Epithelial cell of proximal tubule (primary cell): ENCODE data around the gene IQCK. TPM values are rescaled to one million over a fixed set of nuclear protein-coding genes. Genes with fewer than 3 reads are reported as not detected.

Source experiments
- DNase-seq: peaks from one replicate; pipeline ENCODE4 v3.0.0-alpha.2; 2011; ENCODE audit warnings: low read depth
- H3K4me3 ChIP-seq: 2 replicates; pipeline ENCODE4 v1.5.1; 2011; ENCODE audit warnings: low read depth, mild to moderate bottlenecking, low read length
- CTCF ChIP-seq: conservative IDR thresholded peaks from 2 replicates; pipeline ENCODE4 v1.5.1; 2012; ENCODE audit warnings: low read depth, mild to moderate bottlenecking, low read length
- total RNA-seq: library from RNA; depleted of rRNA; stranded (reverse); fragments of >200 nt; gene quantifications from 2 replicates; pipeline ENCODE4 v1.2.3, GENCODE V29; 2015

The IQCK gene
- total RNA-seq, 1 donor from 2014 or later, result 10.0 TPM

- no peak for DNase-seq
- no peak overlapping the region for H3K4me3 ChIP-seq
- no peak for TF ChIP-seq CTCF
These were observed 19.3 kb upstream of the IQCK start for GRCh38 chr16:19698480-19699465.

GRCh38 chr16:19699472-19699871, 18.6 kb upstream of the IQCK start:
- no peak for DNase-seq
- no peak overlapping the region for H3K4me3 ChIP-seq
- TF ChIP-seq CTCF, result no peak

GRCh38 chr16:19700319-19700781, 17.7 kb upstream of the IQCK start:
- TF ChIP-seq CTCF, result no peak
- no peak overlapping the region for H3K4me3 ChIP-seq
- DNase-seq, result peak; percentile 58

- no peak for TF ChIP-seq CTCF
- no peak overlapping the region for H3K4me3 ChIP-seq
- no peak for DNase-seq
These were observed 17.0 kb upstream of the IQCK start for GRCh38 chr16:19701091-19701490.

GRCh38 chr16:19703172-19703889, 14.7 kb upstream of the IQCK start:
- DNase-seq, result no peak
- TF ChIP-seq CTCF, result no peak
- H3K4me3 ChIP-seq, result no peak overlapping the region

GRCh38 chr16:19704321-19705145, 13.5 kb upstream of the IQCK start:
- DNase-seq, result no peak
- no peak for TF ChIP-seq CTCF
- H3K4me3 ChIP-seq, result no peak overlapping the region
